Dedifferentiated amniotic fluid mesenchymal stem cell (primary cell): Measurements from ENCODE around the gene ANO4.
"Not testable (repeated sequence)": the region's sequence is repeated elsewhere in the genome, so short reads cannot be mapped to it uniquely, and the experiment has no call there.

Experiments used
- DNase-seq: peaks from one replicate; pipeline ENCODE4 v3.0.0-alpha.2; 2016; ENCODE audit errors: extremely low spot score

The ANO4 gene

GRCh38 chr12:101089271-101089670, 294.7 kb downstream of the ANO4 start:
- DNase-seq = no peak

- not testable (repeated sequence) for DNase-seq
These were observed 295.6 kb downstream of the ANO4 start for GRCh38 chr12:101090222-101090621.

GRCh38 chr12:101097829-101098580, 303.4 kb downstream of the ANO4 start:
- DNase-seq = no peak

- no peak for DNase-seq
These were observed 312.6 kb downstream of the ANO4 start for GRCh38 chr12:101107032-101107763.

- DNase-seq = no peak
These were observed 313.6 kb downstream of the ANO4 start for GRCh38 chr12:101108130-101108529.

GRCh38 chr12:101110866-101111265, 316.3 kb downstream of the ANO4 start:
- DNase-seq = no peak

GRCh38 chr12:101111441-101111840, 316.9 kb downstream of the ANO4 start:
- no peak for DNase-seq

GRCh38 chr12:101115326-101115725, 320.8 kb downstream of the ANO4 start:
- no peak for DNase-seq

- DNase-seq = no peak
These were observed 322.3 kb downstream of the ANO4 start for GRCh38 chr12:101116911-101117310.

GRCh38 chr12:101117842-101118241, 323.3 kb downstream of the ANO4 start:
- DNase-seq = no peak

- DNase-seq = peak; percentile 51
These were observed 333.1 kb downstream of the ANO4 start for GRCh38 chr12:101127521-101128219.

GRCh38 chr12:101145777-101146431, 351.3 kb downstream of the ANO4 start:
- not testable (repeated sequence) for DNase-seq

- DNase-seq = no peak
These were observed 370.7 kb downstream of the ANO4 start for GRCh38 chr12:101165319-101165718.

GRCh38 chr12:101166866-101167265, 372.3 kb downstream of the ANO4 start:
- no peak for DNase-seq

- DNase-seq = no peak
These were observed 373.4 kb downstream of the ANO4 start for GRCh38 chr12:101168001-101168400.

- no peak for DNase-seq
These were observed 377.7 kb downstream of the ANO4 start for GRCh38 chr12:101172316-101172715.

GRCh38 chr12:101173197-101173749, 378.7 kb downstream of the ANO4 start:
- no peak for DNase-seq

GRCh38 chr12:101174541-101174940, 380.0 kb downstream of the ANO4 start:
- no peak for DNase-seq
